H1 (cell line): ENCODE results near the gene GMPPA. TPM values are rescaled to one million over a fixed set of nuclear protein-coding genes. Genes with fewer than 3 reads are reported as not detected.

Source experiments
- ASH2L ChIP-seq: fragments of 200-600, 300-600 bp; sonication (generic); IDR thresholded peaks from one replicate; pipeline ENCODE4 v1.7.1; 2017; ENCODE audit warnings: low read length
- CBX5 ChIP-seq: fragments of 300-800, 300-1000 bp; sonication (generic); IDR thresholded peaks from 2 replicates; pipeline ENCODE4 v1.7.1; 2016; ENCODE audit warnings: antibody characterized with exemption, low read length, low read depth
- CHD2 ChIP-seq: IDR thresholded peaks from 2 replicates; pipeline ENCODE4 v1.6.1; 2012; ENCODE audit warnings: low read length, improper control_type of control experiment
- FOSL1 ChIP-seq: IDR thresholded peaks from 2 replicates; pipeline ENCODE4 v1.6.1; 2011; ENCODE audit warnings: mild to moderate bottlenecking, low read depth, low read length, moderate library complexity; ENCODE audit not compliant: insufficient read depth
- PHF8 ChIP-seq: fragments of 200-600 bp; sonication (generic); conservative IDR thresholded peaks from 2 replicates; pipeline ENCODE4 v1.7.1; 2012; ENCODE audit warnings: low read depth, mild to moderate bottlenecking, inconsistent platforms, low read length, moderate library complexity
- POU5F1 ChIP-seq: IDR thresholded peaks from 2 replicates; pipeline ENCODE4 v1.6.1; 2011; ENCODE audit warnings: low read depth, mild to moderate bottlenecking, low read length, moderate library complexity
- SIN3A ChIP-seq, 2 experiments: IDR thresholded peaks in 1 of 2; conservative IDR thresholded peaks in 1 of 2; 2 replicates each; pipeline ENCODE4 v1.6.1; 2011 to 2012; ENCODE audit warnings: low read length in 2 of 2, improper control_type of control experiment in 1 of 2, low read depth in 1 of 2, mild to moderate bottlenecking in 1 of 2
- SIRT6 ChIP-seq: IDR thresholded peaks from one replicate; pipeline ENCODE4 v1.7.1; 2012; ENCODE audit warnings: low read length, inconsistent platforms
- TEAD4 ChIP-seq: IDR thresholded peaks from 2 replicates; pipeline ENCODE4 v1.6.1; 2012; ENCODE audit warnings: low read depth, low read length, inconsistent platforms, mixed read lengths
- microRNA-seq, 2 experiments: library from miRNA; unstranded; fragments of <30 nt; microRNA quantifications; one replicate each; pipeline versions ENCODE4 to v1.2.0, GENCODE V29; 2016 to 2020; ENCODE audit warnings: borderline microRNAs expressed in 2 of 2, borderline number of aligned reads in 2 of 2, borderline replicate concordance in 1 of 2
- polyA plus RNA-seq, 7 experiments: library from polyadenylated mRNA; depleted of rRNA in 3 of 7; stranded (reverse) in 5 of 7; unstranded in 2 of 7; fragments of >200 nt in 5 of 7; fragments of 200-250 nt in 2 of 7; gene quantifications; 1 replicate in 5 of 7; 2 replicates in 1 of 7; 4 replicates in 1 of 7; pipeline versions ENCODE4 v1.2.1 to v1.2.3, GENCODE V29; 2011 to 2013; ENCODE audit warnings: missing spikeins in 2 of 7, mixed read lengths in 2 of 7
- small RNA-seq: library from polyadenylated mRNA; stranded (forward); fragments of <200 nt; extraction: miRNeasy Mini kit (QIAGEN cat#:217004); gene quantifications from one replicate; pipeline ENCODE3, GENCODE V24; 2013; ENCODE audit not compliant: insufficient read depth
- total RNA-seq: library from RNA; stranded (reverse); fragmentation: NEBNext Ultra II Directional; extraction: Animal tissue kit (Norgen Biotek cat#: 25700); gene quantifications from 2 replicates; pipeline ENCODE4 v1.2.1, GENCODE V29; 2021

GMPPA gene
- total and polyA plus RNA-seq, 2 of the 8 experiments (the other 6 are each of a cell fraction or from before 2014, with no cell fraction given), result 34.3 to 98.8 TPM

DNA sequence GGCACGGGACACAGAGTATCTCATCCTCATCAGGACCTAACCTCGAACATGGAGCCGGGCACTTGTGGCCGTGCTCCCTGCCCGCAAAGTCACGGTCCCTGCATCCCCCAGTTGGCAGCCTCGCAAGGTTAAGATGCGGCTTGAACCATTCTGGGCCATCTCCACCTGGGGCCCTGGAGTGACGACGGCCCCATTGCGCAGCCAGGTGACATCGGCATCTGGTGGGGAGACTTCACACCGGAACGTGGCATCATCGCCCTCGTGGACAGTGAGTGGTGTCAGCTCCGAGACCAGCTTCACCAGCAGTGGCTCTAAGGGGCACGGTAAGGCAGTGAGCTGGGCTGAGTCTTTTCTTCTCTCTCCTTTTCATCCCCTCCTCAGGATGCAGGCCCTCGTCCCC is 57.7 kb downstream of the GMPPA start (continued):
- TF ChIP-seq TEAD4, result no peak
- no peak for TF ChIP-seq FOSL1
- TF ChIP-seq SIN3A (conservative IDR thresholded peaks at IDR 0.05 in 1 of 2, IDR thresholded peaks at IDR 0.05 in 1 of 2; ENCODE audit: low read depth in 1 of 2, low read length in 2 of 2), result no peak
- no peak for TF ChIP-seq CHD2
- no peak for TF ChIP-seq ASH2L
- no peak for TF ChIP-seq PHF8
- TF ChIP-seq POU5F1, result no peak
- TF ChIP-seq SIRT6, result no peak
- no peak for TF ChIP-seq CBX5

Small RNAs within 50 kb of the gene (microRNA-seq; reads per million reads assigned to microRNA genes)
- 0 to 0.61 reads per million in 2 experiments for gene MIR3132

Small RNAs within 50 kb of the gene (small RNA-seq; reads per million reads assigned to genes)
- 1.0 reads per million for gene MIR3132

Other genes starting within 250 kb of the GMPPA start
- gene TUBA4B, start 245.6 kb upstream of the GMPPA start, total RNA-seq, result 0.24 TPM in 1 of 2 replicates, not detected in the other
- gene TUBA4B, start 245.6 kb upstream of the GMPPA start, polyA plus RNA-seq (2011; rRNA removed), result 0.08 and 0.25 TPM in 2 replicates
- gene TUBA4A, start 245.0 kb upstream of the GMPPA start, total RNA-seq, result 59.5 and 67.3 TPM in 2 replicates
- gene TUBA4A, start 245.0 kb upstream of the GMPPA start, polyA plus RNA-seq (2011; rRNA removed), result 172 and 174 TPM in 2 replicates
- 26.3 and 33.5 TPM in 2 replicates for gene DNAJB2, start 219.5 kb upstream of the GMPPA start, total RNA-seq
- gene DNAJB2, start 219.5 kb upstream of the GMPPA start, polyA plus RNA-seq (2011; rRNA removed), result 21.0 and 28.6 TPM in 2 replicates
- gene PTPRN, start 189.5 kb upstream of the GMPPA start, total RNA-seq, result 5.2 and 5.4 TPM in 2 replicates
- gene PTPRN, start 189.5 kb upstream of the GMPPA start, polyA plus RNA-seq (2011; rRNA removed), result 8.2 and 17.4 TPM in 2 replicates
- not detected in 2 replicates for gene RESP18, start 166.1 kb upstream of the GMPPA start, total RNA-seq
- 0.11 TPM in 1 of 2 replicates, not detected in the other for gene RESP18, start 166.1 kb upstream of the GMPPA start, polyA plus RNA-seq (2011; rRNA removed)
- 59.8 and 64.2 TPM in 2 replicates for gene DNPEP, start 111.0 kb upstream of the GMPPA start, total RNA-seq
- 109 and 142 TPM in 2 replicates for gene DNPEP, start 111.0 kb upstream of the GMPPA start, polyA plus RNA-seq (2011; rRNA removed)
- gene DES, start 80.5 kb upstream of the GMPPA start, total RNA-seq, result 1.5 and 1.8 TPM in 2 replicates
- gene DES, start 80.5 kb upstream of the GMPPA start, polyA plus RNA-seq (2011; rRNA removed), result 3.8 and 4.3 TPM in 2 replicates
- 32.0 and 36.7 TPM in 2 replicates for gene SPEG, start 64.0 kb upstream of the GMPPA start, total RNA-seq
- gene SPEG, start 64.0 kb upstream of the GMPPA start, polyA plus RNA-seq (2011; rRNA removed), result 19.9 and 37.1 TPM in 2 replicates
- 0.19 and 0.22 TPM in 2 replicates for gene ASIC4, start 15.6 kb downstream of the GMPPA start, total RNA-seq
- gene ASIC4, start 15.6 kb downstream of the GMPPA start, polyA plus RNA-seq (2011; rRNA removed), result 0.12 and 0.30 TPM in 2 replicates
- gene CHPF, start 44.9 kb downstream of the GMPPA start, total RNA-seq, result 62.9 and 68.1 TPM in 2 replicates
- 67.3 and 103 TPM in 2 replicates for gene CHPF, start 44.9 kb downstream of the GMPPA start, polyA plus RNA-seq (2011; rRNA removed)
- 10.2 and 11.0 TPM in 2 replicates for gene TMEM198, start 45.1 kb downstream of the GMPPA start, total RNA-seq
- 10.4 and 15.4 TPM in 2 replicates for gene TMEM198, start 45.1 kb downstream of the GMPPA start, polyA plus RNA-seq (2011; rRNA removed)
- 127 and 135 TPM in 2 replicates for gene OBSL1, start 72.6 kb downstream of the GMPPA start, total RNA-seq
- gene OBSL1, start 72.6 kb downstream of the GMPPA start, polyA plus RNA-seq (2011; rRNA removed), result 116 and 205 TPM in 2 replicates
- 0.65 and 0.73 TPM in 2 replicates for gene INHA, start 73.4 kb downstream of the GMPPA start, total RNA-seq
- gene INHA, start 73.4 kb downstream of the GMPPA start, polyA plus RNA-seq (2011; rRNA removed), result 2.7 and 4.3 TPM in 2 replicates
- 24.1 and 29.6 TPM in 2 replicates for gene STK11IP, start 99.0 kb downstream of the GMPPA start, total RNA-seq
- gene STK11IP, start 99.0 kb downstream of the GMPPA start, polyA plus RNA-seq (2011; rRNA removed), result 18.5 and 26.5 TPM in 2 replicates
- 6.5 and 7.4 TPM in 2 replicates for gene SLC4A3, start 128.7 kb downstream of the GMPPA start, total RNA-seq
- gene SLC4A3, start 128.7 kb downstream of the GMPPA start, polyA plus RNA-seq (2011; rRNA removed), result 4.8 and 8.2 TPM in 2 replicates